CD4-positive, alpha-beta T cell treated with Interleukin-17A for 1 hour (primary cell): ENCODE data around the gene GTPBP2.
A peak's percentile ranks its signal among the peaks of the same experiment; 100 is the strongest.
"Not testable (repeated sequence)": the region's sequence is repeated elsewhere in the genome, so short reads cannot be mapped to it uniquely, and the experiment has no call there.

ENCODE experiments used
- DNase-seq: peaks from one replicate; pipeline ENCODE4 v3.0.0-alpha.2; 2020

GTPBP2 gene

DNA sequence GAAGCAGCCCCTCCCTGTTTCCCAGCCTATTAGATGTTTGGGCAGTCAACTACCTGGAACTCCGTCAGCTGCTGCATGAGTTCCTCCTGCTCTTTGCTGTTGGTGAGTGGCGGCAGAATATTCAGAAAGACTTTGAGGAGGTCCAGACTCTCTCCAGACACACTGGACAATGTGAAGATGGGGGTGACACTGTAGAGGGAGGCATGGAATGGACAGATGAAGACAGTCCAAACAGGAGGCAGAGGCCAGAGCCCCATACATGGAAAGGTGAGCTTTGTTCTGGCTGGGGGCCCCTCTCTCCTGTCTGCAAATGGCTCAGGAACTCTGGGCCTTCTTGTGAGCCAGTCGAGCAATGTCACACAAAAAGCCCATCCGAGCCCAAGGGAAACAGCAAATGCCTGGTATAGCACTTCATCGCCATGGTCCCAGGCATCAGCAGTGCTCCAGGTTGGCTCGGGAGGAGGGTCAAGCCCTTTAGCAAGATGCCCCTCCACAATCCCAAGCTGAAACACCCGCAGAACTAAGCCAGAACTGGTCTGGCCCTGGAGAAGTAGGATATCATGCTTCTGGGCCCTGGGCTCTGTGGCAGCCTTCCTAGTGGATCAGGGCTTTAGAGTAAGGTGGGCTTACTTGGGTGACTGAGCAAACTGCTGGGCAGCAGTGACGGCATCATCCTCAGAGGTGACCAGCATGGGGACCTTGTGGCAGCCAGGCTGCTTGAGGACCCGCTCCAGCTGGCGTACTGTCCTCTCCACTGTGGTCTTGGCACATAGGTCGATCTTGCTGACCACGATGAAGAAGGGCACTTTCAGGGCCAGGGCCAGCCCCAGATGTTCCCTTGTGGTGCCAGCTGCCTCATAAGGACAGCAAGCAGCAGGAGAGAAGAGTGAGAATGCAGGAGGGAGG, 4.9 kb downstream of the GTPBP2 start:
- no peak for DNase-seq

DNA sequence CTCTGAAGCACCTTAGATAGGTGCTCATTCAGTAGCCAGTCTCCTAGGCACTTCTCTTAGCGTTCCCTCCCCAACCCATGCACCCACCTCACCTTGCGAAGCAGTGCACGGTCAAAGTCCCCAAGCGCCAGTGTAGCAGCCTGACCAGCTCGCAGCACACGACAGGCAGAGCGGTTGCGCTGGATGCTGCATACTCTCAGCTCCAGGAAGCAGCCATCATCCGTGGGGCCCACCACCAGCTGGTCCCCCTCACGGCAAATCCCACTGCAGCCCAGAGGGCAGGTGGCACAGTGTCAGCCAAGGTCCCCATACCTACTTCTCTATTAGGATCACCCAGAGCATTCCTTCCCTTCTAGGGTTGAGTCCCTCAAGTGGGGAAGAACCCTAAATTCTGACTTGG, 6.5 kb downstream of the GTPBP2 start:
- DNase-seq: no peak

- no peak for DNase-seq
These were observed 7.3 kb downstream of the GTPBP2 start for GRCh38 chr6:43621836-43622180.

DNA sequence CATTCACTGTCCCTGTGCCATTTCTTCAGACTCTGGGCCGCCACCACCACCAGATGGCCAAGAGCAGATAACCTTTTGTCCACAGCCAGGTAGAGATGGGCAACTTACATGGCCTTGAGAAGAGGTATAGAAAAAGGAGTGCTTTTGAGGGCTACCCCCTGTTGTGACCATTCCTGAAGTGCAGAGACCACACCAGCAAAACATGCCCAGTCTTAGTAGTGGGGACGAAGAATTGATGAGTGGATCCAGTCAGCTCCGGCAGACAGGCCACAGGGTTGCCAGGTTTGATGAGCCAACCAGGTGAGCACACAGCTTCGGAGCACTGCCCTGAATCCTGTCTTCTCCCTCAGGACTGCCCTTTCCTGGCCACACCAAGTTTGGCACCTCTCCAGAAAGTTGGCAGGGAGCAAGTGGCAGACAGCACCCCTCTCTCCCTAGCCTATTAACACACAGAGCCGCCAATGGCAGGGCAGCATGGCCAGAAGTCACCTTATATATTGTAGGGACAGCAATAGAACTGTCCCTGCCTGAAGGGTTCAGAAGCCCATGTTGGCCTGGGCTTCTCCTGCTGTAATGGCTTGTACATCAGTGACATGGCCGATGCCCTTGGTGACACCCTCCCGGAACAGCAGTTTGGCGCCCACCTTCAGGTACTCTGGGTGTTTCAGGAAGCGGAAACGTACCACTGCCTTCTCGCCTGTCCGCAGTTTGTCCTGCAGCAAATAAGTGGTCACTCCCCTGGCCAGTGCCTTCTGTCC, 7.8 kb downstream of the GTPBP2 start:
- no peak for DNase-seq

DNA sequence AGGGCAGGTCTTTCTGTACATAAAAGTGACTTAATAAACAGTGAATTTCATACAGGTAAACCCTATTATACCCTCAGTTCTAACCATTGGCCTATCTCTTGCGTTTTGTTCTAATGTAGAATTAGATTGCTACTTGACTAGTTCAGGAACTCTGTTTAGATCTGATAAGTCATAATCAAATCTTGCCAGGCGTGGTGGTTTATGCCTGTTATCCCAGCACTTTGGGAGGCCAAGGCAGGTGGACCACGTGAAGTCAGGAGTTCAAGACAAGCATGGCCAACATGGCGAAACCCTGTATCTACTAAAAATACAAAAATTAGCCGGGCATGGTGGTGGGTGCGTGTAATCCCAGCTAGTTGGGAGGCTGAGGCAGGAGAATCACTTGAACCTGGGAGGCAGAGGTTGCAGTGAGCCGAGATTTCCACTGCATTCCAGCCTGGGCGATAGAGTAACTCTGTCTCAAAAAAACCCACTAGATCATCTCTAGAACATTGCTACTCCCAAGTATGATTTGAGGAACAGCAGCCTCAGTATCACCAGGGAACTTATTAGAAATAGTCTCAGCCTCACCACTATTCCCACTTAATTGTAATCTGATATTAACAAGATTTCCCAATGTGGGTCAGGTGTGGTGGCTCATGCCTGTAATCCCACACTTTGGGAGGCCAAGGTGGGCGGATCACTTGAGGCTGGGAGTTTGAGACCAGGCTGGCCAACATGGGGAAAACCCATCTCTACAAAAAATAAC, 12.2 kb downstream of the GTPBP2 start:
- no peak for DNase-seq

DNA sequence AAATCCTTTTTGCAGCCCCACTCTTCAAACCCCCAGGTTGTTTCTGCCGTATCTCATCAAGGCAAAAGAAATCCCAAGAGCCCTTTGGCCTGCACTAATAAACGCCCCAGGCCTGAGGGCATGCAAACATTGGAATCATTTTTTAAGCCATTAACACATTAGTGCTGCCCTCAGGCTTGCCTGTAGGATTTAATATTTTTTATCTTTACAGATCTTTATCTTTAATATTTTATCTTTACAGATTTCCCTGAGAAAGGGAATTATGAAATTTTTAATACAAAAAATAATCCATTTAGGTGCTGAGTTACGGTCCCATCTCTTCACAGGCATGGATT, 14.7 kb downstream of the GTPBP2 start:
- DNase-seq: no peak

DNA sequence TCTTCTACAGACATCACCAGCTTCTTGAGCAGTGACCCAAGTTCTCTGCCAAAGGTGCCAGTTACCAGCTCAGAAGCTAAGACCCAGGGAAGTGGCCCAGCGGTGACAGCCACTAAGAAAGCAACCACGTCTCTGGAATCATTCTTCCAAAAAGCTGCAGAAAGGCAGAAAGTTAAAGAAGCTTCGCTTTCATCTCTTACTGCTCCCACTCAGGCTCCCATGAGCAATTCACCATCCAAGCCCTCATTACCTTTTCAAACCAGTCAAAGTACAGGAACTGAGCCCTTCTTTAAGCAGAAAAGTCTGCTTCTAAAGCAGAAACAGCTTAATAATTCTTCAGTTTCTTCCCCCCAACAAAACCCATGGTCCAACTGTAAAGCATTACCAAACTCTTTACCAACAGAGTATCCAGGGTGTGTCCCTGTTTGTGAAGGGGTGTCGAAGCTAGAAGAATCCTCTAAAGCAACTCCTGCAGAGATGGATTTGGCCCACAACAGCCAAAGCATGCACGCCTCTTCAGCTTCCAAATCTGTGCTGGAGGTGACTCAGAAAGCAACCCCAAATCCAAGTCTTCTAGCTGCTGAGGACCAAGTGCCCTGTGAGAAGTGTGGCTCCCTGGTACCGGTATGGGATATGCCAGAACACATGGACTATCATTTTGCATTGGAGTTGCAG, 15.2 kb downstream of the GTPBP2 start:
- DNase-seq: no peak

DNA sequence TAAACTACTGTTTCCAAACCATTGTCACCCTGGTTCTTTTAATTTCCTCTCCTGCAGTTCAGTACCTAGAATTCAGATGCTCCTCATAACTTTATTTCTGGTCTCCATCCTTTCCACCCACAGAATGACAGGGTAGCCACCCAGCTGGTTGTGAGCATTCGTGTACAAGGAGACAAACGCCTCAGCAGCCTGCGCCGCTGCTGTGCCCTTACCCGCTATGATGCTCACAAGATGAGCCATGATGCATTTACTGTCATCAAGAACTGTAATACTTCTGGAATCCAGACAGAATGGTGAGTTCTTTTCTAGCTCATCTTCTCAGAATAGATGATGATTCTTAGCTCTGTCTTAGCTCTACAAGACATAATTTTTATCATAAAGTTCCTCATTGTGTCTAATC, 18.6 kb downstream of the GTPBP2 start:
- no peak for DNase-seq

DNA sequence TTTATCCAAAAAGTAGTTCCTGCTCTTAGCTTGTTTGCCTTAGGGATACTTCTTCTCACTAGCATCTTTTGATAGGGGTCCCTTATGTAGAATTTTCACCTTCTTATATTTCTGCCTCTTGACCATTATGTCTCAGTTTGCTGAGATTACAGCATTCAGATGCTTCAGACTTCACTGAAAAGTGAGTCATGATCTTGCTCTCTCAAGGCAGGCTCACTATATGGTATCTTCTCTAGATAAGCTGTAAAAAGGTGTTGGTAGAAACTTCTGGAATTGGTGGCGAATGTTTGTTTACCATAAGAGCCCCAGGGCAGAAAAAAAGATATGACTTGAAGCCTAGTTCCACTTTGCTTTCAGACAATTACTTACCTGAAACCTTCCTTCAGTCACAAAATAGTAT, 19.7 kb downstream of the GTPBP2 start:
- DNase-seq: no peak

- no peak for DNase-seq
These were observed 20.3 kb downstream of the GTPBP2 start for GRCh38 chr6:43608807-43609206.

GRCh38 chr6:43608310-43608763, 20.7 kb downstream of the GTPBP2 start:
- peak; percentile 63 for DNase-seq

- DNase-seq: no peak
These were observed 23.0 kb downstream of the GTPBP2 start for GRCh38 chr6:43606019-43606418.

GRCh38 chr6:43604174-43604573, 24.9 kb downstream of the GTPBP2 start:
- no peak for DNase-seq

DNA sequence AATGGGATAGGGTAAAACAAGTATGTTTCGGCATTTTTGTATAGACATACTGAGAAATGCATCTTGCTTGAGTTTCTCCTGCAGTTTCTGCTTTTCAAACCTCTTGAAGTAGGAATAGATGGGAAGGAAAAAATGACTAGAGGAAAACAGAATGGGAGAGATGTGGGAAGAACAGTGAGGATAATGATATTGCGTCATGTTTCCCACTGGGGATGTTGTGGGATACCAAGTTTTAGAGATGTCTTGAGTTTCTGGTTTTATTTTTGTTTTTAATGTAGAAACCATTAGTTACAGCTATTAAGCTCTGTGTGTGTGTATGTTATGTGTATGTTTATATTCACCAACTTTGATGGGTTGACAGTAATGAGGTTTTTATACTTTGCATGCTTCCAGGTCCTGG, 28.5 kb downstream of the GTPBP2 start:
- no peak for DNase-seq

- no peak for DNase-seq
These were observed 35.1 kb downstream of the GTPBP2 start for GRCh38 chr6:43593938-43594337.

DNA sequence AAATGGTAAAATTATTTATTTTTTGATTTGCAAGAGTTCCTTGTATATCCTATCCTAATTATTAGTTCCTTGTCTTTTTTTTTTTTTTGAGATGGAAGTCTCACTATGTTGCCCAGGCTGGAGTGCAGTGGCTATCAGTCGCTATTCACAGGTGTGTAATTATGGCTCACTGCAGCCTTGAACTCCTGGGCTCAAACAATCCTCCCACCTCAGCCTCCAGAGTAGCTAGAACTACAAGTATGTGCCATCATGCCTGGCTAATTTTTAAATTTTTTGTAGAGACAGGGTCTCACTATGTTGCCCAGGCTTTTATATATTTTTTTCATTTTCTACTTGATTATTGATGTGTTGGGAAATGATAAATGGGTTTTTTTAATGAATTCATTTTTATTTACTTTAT, 39.5 kb downstream of the GTPBP2 start:
- not testable (repeated sequence) for DNase-seq

- DNase-seq: no peak
These were observed 40.9 kb downstream of the GTPBP2 start for GRCh38 chr6:43588194-43588593.

GRCh38 chr6:43584892-43585570, 44.0 kb downstream of the GTPBP2 start:
- peak; percentile 40 for DNase-seq

- DNase-seq: no peak
These were observed 46.2 kb downstream of the GTPBP2 start for GRCh38 chr6:43582911-43583310.

- no peak for DNase-seq
These were observed 49.9 kb downstream of the GTPBP2 start for GRCh38 chr6:43579171-43579570.

DNA sequence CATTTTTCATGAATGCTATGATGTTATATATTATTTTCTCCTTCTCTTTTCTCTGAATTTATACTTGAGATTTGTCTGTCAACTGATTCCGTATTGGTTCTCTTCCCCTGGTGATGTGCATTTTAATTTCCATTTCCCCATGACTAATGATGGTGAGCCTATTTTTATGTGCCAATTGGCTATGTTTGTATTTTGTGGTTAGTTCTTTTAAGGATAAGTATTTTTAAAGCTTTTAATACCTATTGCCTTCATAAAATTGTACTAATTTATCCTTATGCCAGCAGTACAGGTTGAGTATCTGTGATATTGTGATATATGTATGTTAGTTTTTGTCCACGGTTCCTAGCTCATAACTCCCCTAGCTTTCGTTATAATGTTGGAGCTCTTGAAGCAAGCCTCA, 50.3 kb downstream of the GTPBP2 start:
- no peak for DNase-seq

DNA sequence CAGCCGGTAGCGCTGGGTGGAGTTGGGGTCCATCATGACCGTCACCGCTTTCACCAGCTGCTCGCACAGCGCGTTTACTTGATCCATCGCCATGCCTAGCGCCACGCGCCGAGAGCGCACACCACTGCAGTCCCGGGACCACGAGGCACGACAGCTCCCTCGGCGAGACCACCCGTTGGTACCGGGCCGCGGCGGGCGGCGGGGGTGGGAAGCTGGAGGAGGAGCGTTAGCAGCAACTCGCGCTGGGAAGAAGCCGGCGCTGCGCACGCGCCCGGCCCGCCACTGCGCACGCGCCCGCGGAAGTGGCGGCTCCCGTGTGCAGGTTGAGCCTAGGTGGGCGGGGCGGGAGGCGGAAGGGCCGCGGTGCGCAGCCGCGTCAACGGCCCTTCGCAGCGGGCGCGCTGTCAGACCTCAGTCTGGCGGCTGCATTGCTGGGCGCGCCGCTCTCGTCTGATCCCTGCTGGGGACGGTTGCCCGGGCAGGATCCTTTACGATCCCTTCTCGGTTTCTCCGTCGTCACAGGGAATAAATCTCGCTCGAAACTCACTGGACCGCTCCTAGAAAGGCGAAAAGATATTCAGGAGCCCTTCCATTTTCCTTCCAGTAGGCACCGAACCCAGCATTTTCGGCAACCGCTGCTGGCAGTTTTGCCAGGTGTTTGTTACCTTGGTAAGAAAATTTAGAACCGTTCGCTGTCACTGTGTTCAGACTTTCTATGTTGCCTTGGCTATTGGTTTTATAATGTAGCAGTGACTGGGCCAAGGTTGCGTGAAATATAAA, 53.1 kb downstream of the GTPBP2 start, which contains the start of the genes POLH and XPO5:
Gene POLH, plus strand, starts transcription at position 414 of the 780 bp plus-strand sequence. CDS start 6,135 bp downstream, outside the sequence.
Gene XPO5, minus strand, starts transcription at position 267 of the 780 bp plus-strand sequence. Its CDS starts 174 bp downstream, at position 93.
- DNase-seq: peak; percentile 91
